Left ventricle myocardium inferior (tissue), 1 donor: ENCODE data around the gene VIPR1. TPM values are rescaled to one million over a fixed set of nuclear protein-coding genes. Genes with fewer than 3 reads are reported as not detected.
A peak's percentile ranks its signal among the peaks of the same experiment; 100 is the strongest.

ENCODE experiments used
- DNase-seq: peaks from one replicate; pipeline ENCODE4 v3.0.0-alpha.2; 2020
- H3K27ac ChIP-seq: fragments of 200-600 bp; replicated peaks from 2 replicates; pipeline ENCODE4 v1.8.0; 2021
- H3K27me3 ChIP-seq: fragments of 200-600 bp; 2 replicates; pipeline ENCODE4 v1.8.0; 2021; ENCODE audit warnings: low read depth
- H3K36me3 ChIP-seq: fragments of 200-600 bp; 2 replicates; pipeline ENCODE4 v1.8.0; 2021
- H3K4me1 ChIP-seq: fragments of 200-600 bp; 2 replicates; pipeline ENCODE4 v1.8.0; 2021
- H3K4me3 ChIP-seq: fragments of 200-600 bp; 2 replicates; pipeline ENCODE4 v1.8.0; 2021; ENCODE audit warnings: mild to moderate bottlenecking, moderate library complexity
- H3K9me3 ChIP-seq: fragments of 200-600 bp; replicated peaks from 2 replicates; pipeline ENCODE4 v1.8.0; 2021
- CTCF ChIP-seq: fragments of 200-600 bp; IDR thresholded peaks from 2 replicates; pipeline ENCODE4 v1.8.0; 2021; ENCODE audit warnings: antibody characterized with exemption, mild to moderate bottlenecking, borderline replicate concordance
- intact Hi-C: fragments of 100-400 bp; cut with micrococcal nuclease; formaldehyde crosslinking; loops from one replicate; pipeline ENCODE4 v1.11.0; 2022
- total RNA-seq: library from RNA; stranded (reverse); fragmentation: NEBNext Ultra II Directional; extraction: Animal tissue kit (Norgen Biotek cat#: 25700); gene quantifications from one replicate; pipeline ENCODE4 v1.2.1, GENCODE V29; 2021
- donor health status: DM: no; HTN: yes; CAD: no; lungs with severe emphysema.

The VIPR1 gene
- total RNA-seq, 1 donor from 2014 or later, result 1.7 TPM

- intact Hi-C loops, result loop anchor here (10.0 kb wide), 1 partner anchor 173 kb away; no protein-coding TSS in a partner anchor
- TF ChIP-seq CTCF, result peak; percentile 41
- H3K4me1 ChIP-seq, result peaks cover 32% of the 10 kb centered on the region
- H3K4me3 ChIP-seq, result peak within 1 kb of the TSS; percentile 89
- H3K9me3 ChIP-seq, result no peaks in the 10 kb centered on the region
- peak; percentile 95 for DNase-seq
- no peaks in the 10 kb centered on the region for H3K36me3 ChIP-seq
- no peaks in the 10 kb centered on the region for H3K27me3 ChIP-seq
- peak within 1 kb of the TSS; percentile 91 for H3K27ac ChIP-seq
These were observed 79.4 kb downstream of the VIPR1 start, which contains the start of gene SEC22C for GRCh38 chr3:42581709-42582473. SEC22C (minus strand) TSS chr3:42581967; CDS start chr3:42569046, 12,921 bp downstream.

- H3K4me1 ChIP-seq, result peaks cover 32% of the 10 kb centered on the region
- H3K9me3 ChIP-seq, result no peaks in the 10 kb centered on the region
- TF ChIP-seq CTCF, result no peak
- no peaks in the 10 kb centered on the region for H3K36me3 ChIP-seq
- peak overlapping the region; percentile 91 for H3K27ac ChIP-seq
- peak overlapping the region; percentile 89 for H3K4me3 ChIP-seq
- H3K27me3 ChIP-seq, result no peaks in the 10 kb centered on the region
- no peak for DNase-seq
- intact Hi-C loops, result loop anchor here (10.0 kb wide), 1 partner anchor 172 kb away; no protein-coding TSS in a partner anchor
These were observed 80.1 kb downstream of the VIPR1 start for GRCh38 chr3:42582474-42583070.

Other genes starting within 250 kb of the VIPR1 start
- not detected for gene CCK, start 236.5 kb upstream of the VIPR1 start, total RNA-seq
- gene LYZL4, start 92.0 kb upstream of the VIPR1 start, total RNA-seq, result not detected
- 23.0 TPM for gene SEC22C, start 79.3 kb downstream of the VIPR1 start, total RNA-seq
- gene SS18L2, start 88.2 kb downstream of the VIPR1 start, total RNA-seq, result 12.2 TPM
- gene NKTR, start 98.0 kb downstream of the VIPR1 start, total RNA-seq, result 20.0 TPM
- 118 TPM for gene ZBTB47, start 151.1 kb downstream of the VIPR1 start, total RNA-seq
- 0.22 TPM for gene KLHL40, start 182.9 kb downstream of the VIPR1 start, total RNA-seq
- 552 TPM for gene HHATL, start 200.2 kb downstream of the VIPR1 start, total RNA-seq